Ecto neural progenitor cell (in vitro differentiated cells): ENCODE data around the gene RNU6-1.

ENCODE experiments used
- DNase-seq: peaks from one replicate; pipeline ENCODE4 v3.0.0-alpha.2; 2018; ENCODE audit warnings: low spot score

RNU6-1 gene

DNA sequence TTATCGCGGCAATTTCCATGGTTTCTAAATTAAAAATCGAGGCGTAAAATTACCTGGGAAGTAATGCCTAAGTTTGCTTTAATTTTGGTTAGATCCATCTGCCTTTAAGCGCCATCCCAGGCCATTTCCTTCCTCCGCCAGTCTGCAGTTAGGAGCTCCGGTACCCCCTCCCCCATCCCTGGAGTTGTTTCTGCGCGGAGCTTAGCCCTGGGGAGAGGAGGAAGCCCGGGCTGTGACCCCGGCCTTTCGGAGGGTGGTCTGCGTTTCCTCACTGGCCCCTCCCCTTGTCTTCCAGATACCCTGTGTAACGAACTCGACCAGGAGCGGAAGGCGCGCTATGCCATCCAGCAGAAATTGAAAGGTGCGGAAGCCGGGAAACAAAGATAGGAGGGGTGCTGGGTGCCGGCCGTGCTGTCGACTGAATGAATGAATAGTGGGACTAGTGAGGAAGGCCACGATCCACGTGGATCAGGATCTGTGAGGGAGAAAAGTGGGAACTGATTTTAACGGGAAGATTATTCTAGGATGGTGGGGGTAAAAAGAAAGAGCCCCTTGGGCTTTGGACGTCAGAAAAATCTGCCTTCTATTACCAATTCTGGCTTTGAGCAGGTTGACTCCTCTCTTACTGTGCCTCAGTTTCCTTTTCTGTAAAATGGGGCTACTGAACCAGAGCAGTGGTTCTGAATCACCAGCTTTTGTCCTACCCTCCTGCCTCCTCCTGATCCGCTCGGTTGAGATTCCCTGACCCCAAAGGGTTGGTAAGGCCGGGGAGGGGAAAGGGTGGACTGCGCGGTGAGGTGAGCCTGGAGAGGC is 6.7 kb downstream of the RNU6-1 start:
- no peak for DNase-seq

DNA sequence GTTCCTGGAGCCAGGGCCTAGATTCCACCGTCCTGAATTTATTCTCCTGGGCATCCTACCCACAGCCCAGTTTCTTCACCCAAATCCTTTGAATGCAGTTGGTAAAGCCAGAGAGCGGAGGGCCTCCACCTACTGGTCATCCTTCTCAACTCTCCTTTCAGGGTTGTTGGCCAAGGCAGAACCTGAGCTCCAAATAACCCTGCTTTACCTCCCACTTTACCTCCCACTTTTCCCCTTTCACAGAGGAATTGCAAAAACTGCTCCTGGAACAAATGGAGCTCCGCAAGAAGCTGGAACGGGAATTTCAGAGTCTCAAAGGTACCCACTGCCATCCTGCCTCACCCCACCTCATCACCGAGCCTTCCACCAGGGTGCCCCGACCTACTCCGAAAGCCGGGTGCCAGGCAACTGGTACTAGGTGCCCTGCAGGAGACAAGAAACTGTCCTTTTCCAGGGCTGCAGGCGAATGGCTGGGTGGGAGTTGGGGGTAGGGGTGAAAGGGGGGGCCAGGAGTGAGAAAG is 7.8 kb downstream of the RNU6-1 start:
- no peak for DNase-seq

- DNase-seq: no peak
Observed at GRCh38 chr15:67831363-67831762, 8.5 kb downstream of the RNU6-1 start.

DNA sequence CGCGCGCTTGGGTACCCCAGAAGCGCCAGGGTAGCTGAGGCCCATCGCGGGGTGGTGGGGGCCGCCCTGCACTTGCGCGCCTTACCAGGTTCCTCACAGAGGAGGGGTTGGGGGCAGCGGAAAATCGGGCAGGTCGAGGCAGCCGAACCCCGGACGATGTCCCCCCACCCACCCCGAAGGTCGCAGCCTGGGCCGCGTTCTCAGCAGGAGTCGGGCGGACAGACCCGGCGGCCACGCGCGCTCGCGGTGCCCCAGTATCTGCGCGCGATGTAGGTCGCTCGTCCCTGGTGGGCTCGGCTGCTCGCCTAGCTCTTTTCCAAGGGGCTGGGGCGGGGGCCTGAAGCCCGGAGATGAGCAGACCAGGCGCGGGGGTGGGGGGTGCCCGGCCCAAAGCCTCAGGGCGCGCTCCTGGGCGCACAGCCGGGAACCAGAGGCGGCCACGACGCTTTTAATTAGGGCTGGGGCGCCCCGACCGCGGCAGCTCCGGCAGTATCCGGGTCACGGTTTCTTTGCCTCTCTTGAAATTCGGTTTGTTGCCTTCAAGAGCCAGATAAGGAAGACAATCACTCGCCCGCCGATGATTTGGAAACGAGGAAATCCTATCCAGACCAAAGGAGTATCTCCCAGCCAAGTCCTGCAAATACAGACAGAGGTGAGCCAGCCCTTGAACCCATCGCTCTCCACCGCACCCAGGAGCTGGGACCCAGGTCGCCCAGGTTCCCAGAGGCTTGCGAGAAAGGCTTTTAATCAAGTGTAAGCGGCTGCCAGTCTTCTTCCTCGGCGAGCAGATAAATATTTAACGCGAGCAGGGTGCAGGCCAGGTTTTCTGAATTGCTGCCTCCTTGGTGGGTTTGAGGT is 10.0 kb downstream of the RNU6-1 start:
- no peak for DNase-seq

DNA sequence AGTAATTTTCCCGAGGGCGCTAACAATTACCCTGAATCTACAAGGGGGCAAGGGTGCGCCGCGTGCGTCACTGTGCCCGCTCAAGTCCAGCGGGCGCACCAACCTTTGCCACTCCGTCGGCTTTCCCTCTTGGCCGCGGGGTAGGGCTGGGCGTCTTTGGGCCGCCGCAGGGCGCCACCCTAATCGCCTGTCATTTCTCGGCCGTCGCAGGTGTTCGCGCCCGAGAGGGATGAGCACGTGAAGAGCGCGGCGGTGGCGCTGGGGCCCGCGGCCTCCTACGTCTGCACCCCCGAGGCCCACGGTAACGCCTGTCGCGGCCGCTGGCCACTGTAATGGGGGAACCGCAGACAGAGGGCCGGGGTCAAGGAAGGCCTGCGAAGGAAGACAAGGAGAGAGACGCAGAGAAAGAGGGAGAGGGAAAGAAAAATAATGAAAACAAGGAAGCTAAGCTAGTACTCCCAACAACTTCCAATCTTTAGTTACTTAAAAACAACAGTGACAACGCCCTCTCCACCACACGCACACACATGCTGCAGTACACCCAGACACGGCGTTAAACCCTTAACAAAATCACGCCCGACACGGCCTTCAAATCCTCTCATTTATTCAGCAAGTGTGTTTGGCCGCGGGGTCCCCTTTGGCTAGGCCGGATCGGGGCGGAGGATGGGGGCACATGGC is 10.7 kb downstream of the RNU6-1 start:
- no peak for DNase-seq

GRCh38 chr15:67828278-67828968 is 11.4 kb downstream of the RNU6-1 start:
- no peak for DNase-seq

DNA sequence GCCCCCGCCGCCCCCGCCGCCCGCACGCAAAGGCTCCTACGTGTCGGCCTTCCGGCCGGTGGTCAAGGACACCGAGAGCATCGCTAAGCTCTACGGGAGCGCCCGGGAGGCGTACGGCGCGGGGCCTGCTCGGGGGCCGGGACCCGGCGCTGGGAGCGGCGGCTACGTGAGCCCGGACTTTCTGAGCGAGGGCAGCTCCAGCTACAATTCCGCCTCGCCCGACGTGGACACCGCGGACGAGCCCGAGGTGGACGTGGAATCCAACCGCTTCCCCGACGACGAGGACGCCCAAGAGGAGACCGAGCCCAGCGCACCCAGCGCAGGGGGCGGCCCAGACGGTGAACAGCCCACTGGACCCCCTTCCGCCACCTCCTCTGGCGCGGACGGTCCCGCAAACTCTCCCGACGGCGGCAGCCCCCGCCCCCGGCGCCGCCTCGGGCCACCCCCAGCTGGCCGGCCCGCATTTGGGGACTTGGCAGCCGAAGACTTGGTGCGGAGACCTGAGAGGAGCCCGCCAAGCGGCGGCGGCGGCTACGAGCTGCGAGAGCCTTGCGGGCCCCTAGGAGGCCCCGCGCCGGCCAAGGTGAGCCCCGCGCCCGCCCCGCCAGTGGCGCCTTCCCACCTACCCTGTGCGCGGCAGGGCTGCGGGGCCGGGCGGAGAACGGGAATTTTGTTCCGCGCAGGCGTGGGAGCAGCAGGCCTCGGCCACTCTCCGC is 12.1 kb downstream of the RNU6-1 start:
- no peak for DNase-seq

GRCh38 chr15:67826717-67827561 is 12.9 kb downstream of the RNU6-1 start:
- no peak for DNase-seq

DNA sequence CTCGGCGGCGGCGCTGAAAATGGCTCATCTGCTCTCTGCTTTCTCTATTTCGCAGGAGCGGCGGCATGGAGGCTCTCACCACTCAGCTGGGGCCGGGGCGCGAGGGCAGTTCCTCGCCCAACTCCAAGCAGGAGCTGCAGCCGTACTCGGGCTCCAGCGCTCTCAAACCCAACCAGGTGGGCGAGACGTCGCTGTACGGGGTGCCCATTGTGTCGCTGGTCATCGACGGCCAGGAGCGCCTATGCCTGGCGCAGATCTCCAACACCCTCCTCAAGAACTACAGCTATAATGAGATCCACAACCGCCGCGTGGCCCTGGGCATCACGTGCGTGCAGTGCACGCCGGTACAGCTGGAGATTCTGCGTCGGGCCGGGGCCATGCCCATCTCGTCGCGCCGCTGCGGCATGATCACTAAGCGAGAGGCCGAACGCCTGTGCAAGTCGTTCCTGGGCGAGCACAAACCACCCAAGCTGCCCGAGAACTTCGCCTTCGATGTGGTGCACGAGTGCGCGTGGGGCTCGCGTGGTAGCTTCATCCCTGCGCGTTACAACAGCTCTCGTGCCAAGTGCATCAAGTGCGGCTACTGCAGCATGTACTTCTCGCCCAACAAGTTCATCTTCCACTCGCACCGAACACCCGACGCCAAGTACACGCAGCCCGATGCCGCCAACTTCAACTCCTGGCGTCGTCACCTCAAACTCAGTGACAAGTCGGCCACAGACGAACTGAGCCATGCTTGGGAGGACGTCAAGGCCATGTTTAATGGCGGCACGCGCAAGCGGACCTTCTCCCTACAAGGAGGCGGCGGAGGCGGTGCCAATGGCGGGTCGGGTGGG is 13.7 kb downstream of the RNU6-1 start:
- DNase-seq: no peak

- no peak for DNase-seq
Observed at GRCh38 chr15:67824976-67825880, 14.6 kb downstream of the RNU6-1 start, which contains the start of gene SKOR1. Gene SKOR1 (plus strand): TSS chr15:67825509. CDS start chr15:67825603, 94 bp downstream.

GRCh38 chr15:67824197-67824968 is 15.5 kb downstream of the RNU6-1 start:
- DNase-seq: no peak

GRCh38 chr15:67823314-67824196 is 16.3 kb downstream of the RNU6-1 start:
- no peak for DNase-seq

DNA sequence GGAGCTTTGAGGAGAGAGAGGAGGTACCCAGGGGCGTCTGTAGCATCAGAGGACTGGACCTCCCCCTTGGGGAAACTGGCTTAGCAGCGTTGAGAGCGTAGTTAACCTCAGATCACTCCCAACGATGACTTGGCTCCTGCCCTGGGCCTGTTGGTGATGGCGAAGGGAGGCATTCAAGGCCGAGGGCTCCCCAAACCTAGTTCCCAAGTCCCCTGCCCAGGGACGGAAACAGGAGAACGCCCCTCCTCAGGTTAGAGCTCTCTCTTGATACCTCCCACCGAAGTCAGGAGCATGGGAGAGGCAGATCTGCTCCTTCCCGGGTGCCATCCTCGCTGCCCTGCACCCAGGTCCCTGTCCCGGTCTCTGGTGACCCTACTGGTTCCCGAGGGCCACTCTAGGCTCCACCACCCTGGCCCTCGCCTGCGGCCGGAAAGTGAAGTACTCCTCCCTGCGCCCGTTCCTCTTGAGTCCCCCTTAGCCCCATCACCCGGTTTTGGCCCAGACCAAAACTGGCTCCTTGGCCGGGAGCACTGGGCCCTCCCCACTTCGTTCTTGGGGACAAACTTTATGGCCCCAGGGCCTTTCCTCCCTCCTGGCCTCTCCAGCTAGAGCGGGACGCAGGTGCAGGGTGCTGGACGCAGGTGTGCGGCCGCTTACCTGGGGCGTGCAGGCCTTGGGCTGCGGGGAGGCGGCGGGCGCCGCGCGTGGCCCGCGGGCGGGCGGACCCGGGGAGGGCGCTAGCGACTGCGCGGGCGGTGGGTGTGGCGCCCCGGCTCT is 17.1 kb downstream of the RNU6-1 start:
- no peak for DNase-seq

DNA sequence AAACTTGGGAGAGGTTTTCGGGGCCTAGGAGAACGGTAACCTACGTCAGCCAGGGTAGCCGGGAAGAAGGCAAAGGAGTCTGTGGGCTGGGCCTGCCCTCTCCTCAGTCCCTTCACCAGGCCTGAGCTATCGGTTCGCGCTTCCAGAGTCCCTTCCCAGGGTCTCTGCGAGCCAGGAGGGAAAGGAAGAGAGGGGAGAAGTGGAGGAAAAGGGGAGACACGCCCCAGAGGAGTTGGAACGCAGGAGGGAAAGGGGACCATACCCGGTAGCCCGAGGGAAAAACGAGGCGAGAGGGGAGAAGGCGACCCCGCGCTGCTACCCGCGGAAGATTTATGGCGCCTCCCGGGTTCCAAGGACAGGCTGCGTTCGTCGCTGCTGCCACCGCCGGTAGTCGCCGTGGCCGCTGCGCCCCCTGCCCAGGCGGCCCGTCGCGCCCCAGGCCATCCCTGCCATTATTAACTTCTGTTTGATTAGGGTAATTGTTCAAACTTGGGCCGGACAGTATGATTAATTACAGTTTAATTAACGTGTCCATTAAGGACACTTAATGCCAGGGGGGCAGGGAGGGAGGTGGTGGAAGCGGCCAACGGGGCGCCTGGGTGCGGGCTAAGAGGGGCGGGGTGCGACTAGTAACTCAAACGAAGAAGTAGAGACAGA is 17.9 kb downstream of the RNU6-1 start:
- DNase-seq: no peak
